Measurements from ENCODE around the gene C2CD4B.

Gene C2CD4B

DNA sequence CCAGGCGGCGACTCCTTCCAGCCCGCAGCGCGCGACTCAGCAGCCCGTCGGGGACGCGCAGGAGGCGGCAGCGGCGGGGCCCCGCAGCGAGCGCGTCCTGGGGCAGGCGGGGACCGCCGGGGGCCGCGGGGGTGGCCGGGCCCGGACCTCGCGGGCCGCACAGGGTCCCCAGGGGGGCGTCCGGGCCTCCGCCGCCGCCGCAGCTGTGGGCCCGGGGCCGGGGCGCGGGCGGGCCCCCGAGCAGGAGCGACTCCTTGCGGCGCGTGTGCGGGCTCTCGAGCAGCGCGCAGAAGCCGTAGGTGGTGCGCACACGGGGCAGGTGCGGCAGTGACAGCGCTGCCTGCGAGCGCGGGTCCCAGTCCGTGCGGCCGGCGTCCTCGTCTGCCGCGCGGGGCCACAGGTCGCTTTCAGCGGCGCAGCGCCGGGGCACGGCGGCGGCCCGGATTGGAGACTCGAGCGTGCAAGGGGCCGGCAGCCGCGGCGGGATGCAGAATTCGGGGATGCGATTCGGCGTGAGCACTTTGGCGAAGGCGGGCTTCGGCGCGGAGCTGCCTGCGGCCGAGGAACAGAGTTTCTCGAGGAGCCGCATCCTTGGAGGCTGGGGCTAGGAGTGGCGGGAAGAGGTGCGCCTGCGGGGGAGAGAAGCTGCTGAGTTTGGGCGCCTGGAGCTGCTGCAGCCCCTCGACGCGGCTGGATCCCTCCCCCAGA is 535 bp downstream of the C2CD4B start:
- Histone ChIP-seq H3K56ac (ENCODE audit: low read length) (peak overlapping the region; percentile 30), H4K8ac (ENCODE audit: low read depth, low read length) (no peak overlapping the region), H3K27ac (ENCODE audit: low read depth, low read length) (no peak overlapping the region), H3K4ac (ENCODE audit: low read depth, low read length) (no peak overlapping the region), H2BK120ac (ENCODE audit: low read depth, low read length) (no peak overlapping the region), H3K4me1 (ENCODE audit: control insufficient read depth, low read depth, low read length) (peaks cover 2% of the 10 kb centered on the region), H3K36me3 (ENCODE audit: control insufficient read depth, insufficient read depth, low read length) (no peaks in the 10 kb centered on the region), H3K79me2 (ENCODE audit: control insufficient read depth, insufficient read depth, low read length) (no peaks in the 10 kb centered on the region), H3K18ac (ENCODE audit: low read length) (peak overlapping the region; percentile 57), H3K9ac (ENCODE audit: low read length) (peak overlapping the region; percentile 25), H2AK5ac (ENCODE audit: low read length) (no peak overlapping the region), H3K4me2 (ENCODE audit: low read length) (peak overlapping the region; percentile 60), H2BK15ac (replicated peaks; ENCODE audit: low read depth) (no peak overlapping the region), H3K79me1 (ENCODE audit: low read length) (no peaks in the 10 kb centered on the region), H2BK5ac (ENCODE audit: low read length) (no peak overlapping the region), H3K27me3 (ENCODE audit: insufficient read depth, low read length, poor library complexity) (peaks cover 12% of the 10 kb centered on the region), H3K4me3 (ENCODE audit: low read length) (no peak overlapping the region), H4K5ac (ENCODE audit: low read length) (no peak overlapping the region), H3K23ac (ENCODE audit: low read length) (no peak overlapping the region)
- WGBS (ENCODE audit: extremely low coverage, insufficient coverage, low lambda C conversion rate): no CpG with 5 or more reads among the region's 98 CpGs
- peak; percentile 53 for DNase-seq

DNA sequence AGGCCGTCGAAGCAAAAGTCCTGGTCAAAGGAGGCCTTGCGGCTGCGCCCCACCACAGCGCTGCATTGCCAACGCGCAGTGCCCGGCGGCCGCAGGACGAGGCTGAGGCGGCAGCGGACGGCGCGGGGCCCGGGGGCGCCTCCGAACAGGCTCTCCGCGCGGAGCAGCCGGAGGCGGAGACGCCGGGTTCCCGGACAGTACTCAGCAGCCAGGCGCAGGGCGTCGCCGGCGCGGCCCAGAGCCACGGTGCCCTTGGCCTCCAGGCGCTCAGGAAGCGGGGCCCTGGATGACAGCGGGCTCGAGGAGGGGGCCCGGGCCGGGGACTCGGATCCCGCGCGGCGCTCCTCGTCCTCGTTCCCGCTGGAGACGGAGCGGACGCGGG is 1.1 kb downstream of the C2CD4B start:
- no peak overlapping the region for H2AK5ac ChIP-seq (ENCODE audit: low read length)
- no peak overlapping the region for H4K8ac ChIP-seq (ENCODE audit: low read depth, low read length)
- no CpG with 5 or more reads among the region's 52 CpGs for WGBS (ENCODE audit: extremely low coverage, insufficient coverage, low lambda C conversion rate)
- H3K79me1 ChIP-seq (ENCODE audit: low read length): no peaks in the 10 kb centered on the region
- no peak overlapping the region for H3K56ac ChIP-seq (ENCODE audit: low read length)
- H3K9ac ChIP-seq (ENCODE audit: low read length): peak overlapping the region; percentile 13
- peaks cover 2% of the 10 kb centered on the region for H3K4me1 ChIP-seq (ENCODE audit: control insufficient read depth, low read depth, low read length)
- H3K79me2 ChIP-seq (ENCODE audit: control insufficient read depth, insufficient read depth, low read length): no peaks in the 10 kb centered on the region
- H2BK5ac ChIP-seq (ENCODE audit: low read length): no peak overlapping the region
- no peak overlapping the region for H3K4ac ChIP-seq (ENCODE audit: low read depth, low read length)
- H3K18ac ChIP-seq (ENCODE audit: low read length): peak overlapping the region; percentile 57
- no peak overlapping the region for H3K23ac ChIP-seq (ENCODE audit: low read length)
- peak; percentile 46 for DNase-seq
- no peak overlapping the region for H3K4me3 ChIP-seq (ENCODE audit: low read length)
- H2BK120ac ChIP-seq (ENCODE audit: low read depth, low read length): no peak overlapping the region
- no peaks in the 10 kb centered on the region for H3K36me3 ChIP-seq (ENCODE audit: control insufficient read depth, insufficient read depth, low read length)
- H4K5ac ChIP-seq (ENCODE audit: low read length): no peak overlapping the region
- peak overlapping the region; percentile 50 for H3K4me2 ChIP-seq (ENCODE audit: low read length)
- no peak overlapping the region for H2BK15ac ChIP-seq (replicated peaks; ENCODE audit: low read depth)
- no peak overlapping the region for H3K27ac ChIP-seq (ENCODE audit: low read depth, low read length)
- peaks cover 12% of the 10 kb centered on the region for H3K27me3 ChIP-seq (ENCODE audit: insufficient read depth, low read length, poor library complexity)

DNA sequence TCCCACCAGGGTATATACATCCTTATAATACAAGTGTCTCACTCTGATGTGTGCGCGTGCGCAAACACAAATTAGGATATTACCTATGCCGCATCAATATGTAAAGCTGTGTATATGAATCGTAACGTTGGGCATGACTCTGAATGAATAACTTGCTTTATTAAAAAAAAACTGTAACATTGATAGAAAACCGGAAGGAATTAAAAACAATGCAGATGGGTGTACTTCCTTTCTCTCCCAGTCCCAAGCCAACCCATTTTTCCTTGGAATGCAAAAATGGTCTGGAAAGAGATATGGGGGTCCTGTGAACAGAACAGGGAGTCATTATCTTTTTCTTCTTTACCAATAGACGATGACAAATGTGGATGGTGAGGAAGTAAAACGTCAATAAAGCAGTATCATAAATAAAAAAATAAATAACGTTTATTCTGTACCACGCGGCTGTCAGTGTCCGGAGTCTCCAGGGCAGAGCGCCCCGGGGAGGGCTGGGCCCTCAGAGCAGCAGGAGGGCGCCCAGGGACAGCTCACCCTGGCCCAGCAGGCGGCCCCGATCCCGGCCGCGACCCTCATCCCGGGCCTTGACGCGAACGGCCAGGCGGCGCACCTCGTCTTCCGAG is 1.6 kb downstream of the C2CD4B start:
- no peak overlapping the region for H3K23ac ChIP-seq (ENCODE audit: low read length)
- no peak overlapping the region for H3K4me3 ChIP-seq (ENCODE audit: low read length)
- no peak overlapping the region for H2BK120ac ChIP-seq (ENCODE audit: low read depth, low read length)
- no peak for DNase-seq
- H2AK5ac ChIP-seq (ENCODE audit: low read length): no peak overlapping the region
- H3K9ac ChIP-seq (ENCODE audit: low read length): no peak overlapping the region
- H3K4me1 ChIP-seq (ENCODE audit: control insufficient read depth, low read depth, low read length): peaks cover 2% of the 10 kb centered on the region
- H3K4me2 ChIP-seq (ENCODE audit: low read length): peak overlapping the region; percentile 50
- no peaks in the 10 kb centered on the region for H3K36me3 ChIP-seq (ENCODE audit: control insufficient read depth, insufficient read depth, low read length)
- H3K27me3 ChIP-seq (ENCODE audit: insufficient read depth, low read length, poor library complexity): peaks cover 12% of the 10 kb centered on the region
- H3K4ac ChIP-seq (ENCODE audit: low read depth, low read length): no peak overlapping the region
- no peak overlapping the region for H2BK5ac ChIP-seq (ENCODE audit: low read length)
- no peaks in the 10 kb centered on the region for H3K79me2 ChIP-seq (ENCODE audit: control insufficient read depth, insufficient read depth, low read length)
- no peak overlapping the region for H4K8ac ChIP-seq (ENCODE audit: low read depth, low read length)
- H4K5ac ChIP-seq (ENCODE audit: low read length): no peak overlapping the region
- no peaks in the 10 kb centered on the region for H3K79me1 ChIP-seq (ENCODE audit: low read length)
- no peak overlapping the region for H3K27ac ChIP-seq (ENCODE audit: low read depth, low read length)
- H3K56ac ChIP-seq (ENCODE audit: low read length): no peak overlapping the region
- no peak overlapping the region for H2BK15ac ChIP-seq (replicated peaks; ENCODE audit: low read depth)
- H3K18ac ChIP-seq (ENCODE audit: low read length): no peak overlapping the region
- no CpG with 5 or more reads among the region's 29 CpGs for WGBS (ENCODE audit: extremely low coverage, insufficient coverage, low lambda C conversion rate)

DNA sequence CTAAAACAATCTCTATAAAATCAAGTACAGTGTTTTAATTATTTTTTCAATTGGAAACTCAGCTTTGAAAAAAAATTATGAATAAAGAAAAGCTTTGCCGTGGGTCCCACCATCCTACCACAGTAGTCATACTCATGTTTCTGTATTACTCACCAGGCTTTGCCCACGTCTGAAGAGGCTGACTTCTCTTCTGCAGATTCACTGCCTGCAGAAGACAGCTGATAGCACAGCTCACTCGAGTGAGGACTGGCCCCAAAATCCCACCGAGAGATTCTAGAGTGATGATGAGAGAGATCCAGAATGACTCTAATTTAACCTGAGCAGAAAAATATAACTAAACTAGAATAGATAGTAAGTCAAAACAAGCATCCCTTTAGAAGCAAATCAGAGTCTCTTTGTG is 11.9 kb downstream of the C2CD4B start:
- no peak overlapping the region for H3K18ac ChIP-seq (ENCODE audit: low read length)
- no peak overlapping the region for H3K4me3 ChIP-seq (ENCODE audit: low read length)
- no peak overlapping the region for H3K23ac ChIP-seq (ENCODE audit: low read length)
- H2BK120ac ChIP-seq (ENCODE audit: low read depth, low read length): no peak overlapping the region
- H3K4me1 ChIP-seq (ENCODE audit: control insufficient read depth, low read depth, low read length): no peaks in the 10 kb centered on the region
- no peak for DNase-seq
- H2AK5ac ChIP-seq (ENCODE audit: low read length): no peak overlapping the region
- H4K5ac ChIP-seq (ENCODE audit: low read length): no peak overlapping the region
- no peaks in the 10 kb centered on the region for H3K27me3 ChIP-seq (ENCODE audit: insufficient read depth, low read length, poor library complexity)
- H4K8ac ChIP-seq (ENCODE audit: low read depth, low read length): no peak overlapping the region
- no peaks in the 10 kb centered on the region for H3K79me2 ChIP-seq (ENCODE audit: control insufficient read depth, insufficient read depth, low read length)
- no peak overlapping the region for H3K27ac ChIP-seq (ENCODE audit: low read depth, low read length)
- H2BK5ac ChIP-seq (ENCODE audit: low read length): no peak overlapping the region
- H3K79me1 ChIP-seq (ENCODE audit: low read length): no peaks in the 10 kb centered on the region
- H3K56ac ChIP-seq (ENCODE audit: low read length): no peak overlapping the region
- H2BK15ac ChIP-seq (replicated peaks; ENCODE audit: low read depth): no peak overlapping the region
- no peaks in the 10 kb centered on the region for H3K36me3 ChIP-seq (ENCODE audit: control insufficient read depth, insufficient read depth, low read length)
- no CpG with 5 or more reads among the region's 4 CpGs for WGBS (ENCODE audit: extremely low coverage, insufficient coverage, low lambda C conversion rate)
- no peak overlapping the region for H3K4me2 ChIP-seq (ENCODE audit: low read length)
- no peak overlapping the region for H3K4ac ChIP-seq (ENCODE audit: low read depth, low read length)
- H3K9ac ChIP-seq (ENCODE audit: low read length): no peak overlapping the region

DNA sequence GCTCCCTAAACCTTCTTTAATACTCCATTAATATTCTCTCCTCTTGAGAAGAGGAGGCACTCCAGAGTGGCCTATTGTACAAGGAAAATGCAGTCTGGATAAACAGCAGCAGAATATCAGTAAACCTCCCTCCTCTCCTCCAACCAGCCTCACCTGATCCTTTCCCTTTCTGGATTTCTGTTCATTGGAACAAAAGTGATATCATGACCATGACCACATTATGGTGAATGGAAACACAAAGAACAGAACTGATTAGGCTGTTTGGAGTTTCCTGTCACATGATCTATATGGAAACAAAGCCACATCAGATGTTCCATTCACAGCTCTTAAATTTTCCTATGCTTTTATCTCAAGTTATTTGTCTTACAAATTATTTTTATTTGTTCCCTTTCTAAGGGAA is 14.6 kb downstream of the C2CD4B start:
- no peak overlapping the region for H4K5ac ChIP-seq (ENCODE audit: low read length)
- H3K23ac ChIP-seq (ENCODE audit: low read length): no peak overlapping the region
- H3K9ac ChIP-seq (ENCODE audit: low read length): no peak overlapping the region
- no peaks in the 10 kb centered on the region for H3K27me3 ChIP-seq (ENCODE audit: insufficient read depth, low read length, poor library complexity)
- no peak overlapping the region for H3K4me3 ChIP-seq (ENCODE audit: low read length)
- H3K18ac ChIP-seq (ENCODE audit: low read length): no peak overlapping the region
- no peak overlapping the region for H3K27ac ChIP-seq (ENCODE audit: low read depth, low read length)
- no peak for DNase-seq
- H2BK5ac ChIP-seq (ENCODE audit: low read length): no peak overlapping the region
- no peak overlapping the region for H4K8ac ChIP-seq (ENCODE audit: low read depth, low read length)
- H2AK5ac ChIP-seq (ENCODE audit: low read length): no peak overlapping the region
- no peaks in the 10 kb centered on the region for H3K36me3 ChIP-seq (ENCODE audit: control insufficient read depth, insufficient read depth, low read length)
- no peak overlapping the region for H2BK15ac ChIP-seq (replicated peaks; ENCODE audit: low read depth)
- H3K79me1 ChIP-seq (ENCODE audit: low read length): no peaks in the 10 kb centered on the region
- no peak overlapping the region for H3K4ac ChIP-seq (ENCODE audit: low read depth, low read length)
- H3K79me2 ChIP-seq (ENCODE audit: control insufficient read depth, insufficient read depth, low read length): no peaks in the 10 kb centered on the region
- H2BK120ac ChIP-seq (ENCODE audit: low read depth, low read length): no peak overlapping the region
- no peak overlapping the region for H3K4me2 ChIP-seq (ENCODE audit: low read length)
- no peak overlapping the region for H3K56ac ChIP-seq (ENCODE audit: low read length)
- H3K4me1 ChIP-seq (ENCODE audit: control insufficient read depth, low read depth, low read length): no peaks in the 10 kb centered on the region

DNA sequence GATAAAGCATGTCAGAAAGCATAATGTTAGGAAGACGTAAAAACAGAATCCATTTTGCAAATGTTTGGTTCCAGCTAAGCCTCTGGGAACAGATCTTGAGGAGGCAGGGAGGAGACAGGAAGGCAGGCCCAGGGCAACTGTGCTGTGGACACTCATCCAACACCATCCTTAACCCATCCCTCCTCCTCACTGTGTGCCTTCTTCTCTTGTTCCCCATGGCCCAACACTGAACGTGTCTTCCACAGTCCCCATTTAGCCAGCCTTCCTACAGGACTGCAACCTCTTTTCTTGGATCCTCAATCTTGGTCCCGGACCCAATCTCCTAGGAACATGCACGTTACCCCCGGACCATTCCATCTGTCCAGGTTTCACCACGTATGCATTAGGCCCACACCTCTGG is 15.4 kb downstream of the C2CD4B start:
- Histone ChIP-seq H3K9ac (ENCODE audit: low read length) (no peak overlapping the region), H3K27me3 (ENCODE audit: insufficient read depth, low read length, poor library complexity) (no peaks in the 10 kb centered on the region), H3K4me1 (ENCODE audit: control insufficient read depth, low read depth, low read length) (no peaks in the 10 kb centered on the region), H3K4me2 (ENCODE audit: low read length) (no peak overlapping the region), H2BK15ac (replicated peaks; ENCODE audit: low read depth) (no peak overlapping the region), H3K36me3 (ENCODE audit: control insufficient read depth, insufficient read depth, low read length) (no peaks in the 10 kb centered on the region), H3K56ac (ENCODE audit: low read length) (no peak overlapping the region), H2AK5ac (ENCODE audit: low read length) (no peak overlapping the region), H3K4ac (ENCODE audit: low read depth, low read length) (no peak overlapping the region), H3K23ac (ENCODE audit: low read length) (no peak overlapping the region), H3K18ac (ENCODE audit: low read length) (no peak overlapping the region), H3K79me1 (ENCODE audit: low read length) (no peaks in the 10 kb centered on the region), H3K79me2 (ENCODE audit: control insufficient read depth, insufficient read depth, low read length) (no peaks in the 10 kb centered on the region), H4K5ac (ENCODE audit: low read length) (no peak overlapping the region), H3K4me3 (ENCODE audit: low read length) (no peak overlapping the region), H2BK120ac (ENCODE audit: low read depth, low read length) (no peak overlapping the region), H4K8ac (ENCODE audit: low read depth, low read length) (no peak overlapping the region), H3K27ac (ENCODE audit: low read depth, low read length) (no peak overlapping the region), H2BK5ac (ENCODE audit: low read length) (no peak overlapping the region)
- WGBS (ENCODE audit: extremely low coverage, insufficient coverage, low lambda C conversion rate): no CpG with 5 or more reads among the region's 6 CpGs
- DNase-seq: no peak
